NCI-H226 (cell line): ENCODE data around the gene NXPE3.
A peak's percentile ranks its signal among the peaks of the same experiment; 100 is the strongest.
"Not testable (repeated sequence)": the region's sequence is repeated elsewhere in the genome, so short reads cannot be mapped to it uniquely, and the experiment has no call there.

Experiments
- DNase-seq: peaks from one replicate; pipeline ENCODE4 v3.0.0-alpha.2; 2015

The NXPE3 gene

DNA sequence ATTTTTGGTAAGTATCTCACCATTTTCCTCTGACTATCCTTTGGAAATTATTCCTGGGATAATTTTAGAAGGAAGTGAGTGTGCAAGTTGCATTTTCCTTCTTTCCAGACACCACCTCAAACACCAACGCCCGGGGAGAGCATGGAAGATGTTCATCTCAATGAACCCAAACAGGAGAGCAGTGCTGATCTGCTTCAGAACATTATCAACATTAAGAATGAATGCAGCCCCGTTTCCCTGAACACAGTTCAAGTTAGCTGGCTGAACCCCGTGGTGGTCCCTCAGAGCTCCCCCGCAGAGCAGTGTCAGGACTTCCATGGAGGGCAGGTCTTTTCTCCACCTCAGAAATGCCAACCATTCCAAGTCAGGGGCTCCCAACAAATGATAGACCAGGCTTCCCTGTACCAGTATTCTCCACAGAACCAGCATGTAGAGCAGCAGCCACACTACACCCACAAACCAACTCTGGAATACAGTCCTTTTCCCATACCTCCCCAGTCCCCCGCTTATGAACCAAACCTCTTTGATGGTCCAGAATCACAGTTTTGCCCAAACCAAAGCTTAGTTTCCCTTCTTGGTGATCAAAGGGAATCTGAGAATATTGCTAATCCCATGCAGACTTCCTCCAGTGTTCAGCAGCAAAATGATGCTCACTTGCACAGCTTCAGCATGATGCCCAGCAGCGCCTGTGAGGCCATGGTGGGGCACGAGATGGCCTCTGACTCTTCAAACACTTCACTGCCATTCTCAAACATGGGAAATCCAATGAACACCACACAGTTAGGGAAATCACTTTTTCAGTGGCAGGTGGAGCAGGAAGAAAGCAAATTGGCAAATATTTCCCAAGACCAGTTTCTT is 74.2 kb downstream of the NXPE3 start:
- no peak for DNase-seq

DNA sequence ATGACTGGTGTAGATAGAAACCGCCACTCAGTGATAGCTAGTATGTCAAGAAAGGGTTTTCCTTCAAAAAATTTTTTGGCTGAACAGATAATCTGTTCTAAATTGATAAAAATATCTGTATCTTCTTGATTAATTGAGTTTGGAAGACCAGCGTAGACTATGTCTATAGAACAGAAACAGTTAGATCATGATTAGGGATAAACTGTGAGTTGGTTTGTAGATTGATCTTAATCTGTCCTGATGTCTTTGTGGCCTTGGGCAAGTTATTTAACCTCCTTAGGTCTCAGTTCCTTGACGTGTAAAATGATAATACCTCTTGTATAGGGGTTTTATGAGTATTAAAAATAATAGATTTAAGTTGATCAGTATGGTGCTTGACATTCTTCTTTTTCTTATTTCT is 75.0 kb downstream of the NXPE3 start:
- DNase-seq: no peak

DNA sequence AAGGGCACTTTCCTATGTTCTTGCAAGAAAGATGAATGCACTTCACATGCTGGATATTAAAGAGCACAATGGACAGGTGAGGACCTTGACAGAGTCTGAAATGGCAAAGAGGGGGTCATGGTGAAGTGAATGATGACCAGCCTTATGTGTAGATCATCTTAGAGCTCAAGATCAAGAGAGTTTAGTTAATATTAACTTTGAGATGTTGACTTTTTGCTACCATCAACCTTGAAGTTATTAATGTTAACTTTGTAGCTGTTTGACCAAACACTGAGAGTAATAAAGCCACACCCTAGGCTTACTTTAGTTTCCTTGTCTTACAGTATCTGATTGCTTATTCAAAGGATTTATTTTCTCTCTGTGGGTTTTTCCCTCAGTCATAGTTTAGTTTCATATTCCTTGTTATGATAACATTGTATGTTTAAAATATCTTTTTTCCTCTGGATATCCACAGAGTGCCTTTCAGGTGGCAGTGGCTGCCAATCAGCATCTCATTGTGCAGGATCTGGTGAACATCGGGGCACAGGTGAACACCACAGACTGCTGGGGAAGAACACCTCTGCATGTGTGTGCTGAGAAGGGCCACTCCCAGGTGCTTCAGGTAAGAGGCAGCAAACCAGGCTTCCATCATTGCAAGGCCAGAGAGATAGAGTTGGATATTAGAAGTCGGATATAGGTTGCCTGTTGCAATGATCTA is 75.7 kb downstream of the NXPE3 start:
- DNase-seq: no peak

DNA sequence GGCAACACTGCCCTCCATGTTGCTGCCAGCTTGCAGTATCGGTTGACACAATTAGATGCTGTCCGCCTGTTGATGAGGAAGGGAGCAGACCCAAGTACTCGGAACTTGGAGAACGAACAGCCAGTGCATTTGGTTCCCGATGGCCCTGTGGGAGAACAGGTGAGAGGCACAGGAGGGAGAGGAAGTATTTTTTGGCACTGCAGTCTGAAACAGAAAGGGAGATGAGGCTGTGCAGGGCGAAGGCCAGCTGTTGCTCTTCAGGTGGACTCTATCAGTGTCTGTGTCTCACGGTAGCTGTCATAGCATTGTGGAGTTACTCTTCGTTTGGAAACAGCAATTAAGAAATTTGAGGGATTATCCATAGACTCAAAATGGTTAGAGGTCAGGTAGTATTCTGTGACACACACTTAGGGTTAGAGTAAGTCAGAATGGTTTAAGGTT is 78.3 kb downstream of the NXPE3 start:
- no peak for DNase-seq

DNA sequence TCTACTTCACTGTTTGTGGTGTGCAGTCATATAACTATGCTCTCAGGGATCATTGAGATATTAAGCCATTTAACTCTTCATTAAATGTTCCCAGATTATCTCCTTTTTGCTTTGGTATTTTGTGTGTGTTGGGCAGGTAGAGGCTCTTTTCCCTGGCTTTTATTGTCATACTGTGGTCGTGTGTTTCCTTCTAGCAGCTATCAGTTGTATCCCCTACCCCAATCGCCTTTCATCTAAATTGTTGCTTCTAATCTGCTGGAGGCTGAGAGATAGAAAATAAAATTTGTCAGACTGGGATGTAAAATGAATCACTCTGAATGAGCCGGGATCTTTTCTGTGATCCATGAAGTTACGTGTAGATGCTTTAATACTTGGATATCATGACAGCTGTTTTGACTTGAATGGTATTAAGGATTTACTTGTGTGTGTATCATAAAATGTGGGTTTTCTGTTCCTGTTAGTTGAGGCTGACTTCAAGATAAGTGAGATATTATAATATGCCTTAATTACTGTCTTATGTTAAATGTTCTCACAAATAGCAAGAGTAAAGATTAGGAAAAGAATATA is 79.5 kb downstream of the NXPE3 start:
- no peak for DNase-seq

DNA sequence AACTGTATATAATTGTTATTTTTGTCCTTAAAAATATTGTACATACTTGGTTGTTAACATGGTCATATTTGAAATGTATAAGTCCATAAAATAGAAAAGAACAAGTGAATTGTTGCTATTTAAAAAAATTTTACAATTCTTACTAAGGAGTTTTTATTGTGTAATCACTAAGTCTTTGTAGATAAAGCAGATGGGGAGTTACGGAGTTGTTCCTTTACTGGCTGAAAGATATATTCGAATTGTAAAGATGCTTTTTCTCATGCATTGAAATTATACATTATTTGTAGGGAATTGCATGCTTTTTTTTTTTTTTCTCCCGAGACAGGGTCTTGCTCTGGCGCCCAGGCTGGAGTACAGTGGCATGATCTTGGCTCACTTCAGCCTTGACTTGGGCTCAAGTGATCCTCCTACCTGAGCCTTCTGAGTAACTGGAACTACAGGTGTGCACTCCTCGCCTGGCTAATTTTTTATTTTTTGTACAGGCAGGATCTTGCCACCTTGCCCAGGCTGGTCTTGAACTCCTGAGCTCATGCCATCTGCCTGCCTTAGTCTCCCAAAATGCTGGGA is 81.0 kb downstream of the NXPE3 start:
- DNase-seq: no peak

DNA sequence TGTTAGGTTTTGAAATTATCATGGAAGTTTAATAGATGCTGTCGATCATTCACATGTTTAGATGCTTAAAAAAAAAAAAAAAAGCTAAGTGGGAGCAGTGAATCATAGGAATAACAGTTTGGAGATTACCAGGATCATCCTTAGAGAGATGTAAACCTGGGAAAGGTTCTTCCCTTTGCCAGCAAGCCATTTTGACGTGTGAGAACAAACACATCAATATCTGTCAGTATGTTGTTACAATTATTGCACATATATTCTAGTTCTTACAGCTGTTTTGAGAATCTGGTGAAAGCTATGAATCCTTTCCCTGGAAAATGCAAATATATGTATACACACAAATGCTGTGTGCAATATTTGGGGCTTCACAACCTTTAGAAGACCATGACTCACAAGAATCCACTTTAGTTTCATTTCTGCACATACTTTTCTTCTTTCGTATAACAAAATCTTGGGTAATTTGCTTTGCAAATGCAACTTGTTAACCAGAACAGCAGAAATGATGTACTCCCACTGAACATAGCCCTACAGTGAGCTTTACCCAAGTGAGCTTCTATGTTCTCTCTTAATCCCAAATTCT is 82.3 kb downstream of the NXPE3 start:
- DNase-seq: no peak

DNA sequence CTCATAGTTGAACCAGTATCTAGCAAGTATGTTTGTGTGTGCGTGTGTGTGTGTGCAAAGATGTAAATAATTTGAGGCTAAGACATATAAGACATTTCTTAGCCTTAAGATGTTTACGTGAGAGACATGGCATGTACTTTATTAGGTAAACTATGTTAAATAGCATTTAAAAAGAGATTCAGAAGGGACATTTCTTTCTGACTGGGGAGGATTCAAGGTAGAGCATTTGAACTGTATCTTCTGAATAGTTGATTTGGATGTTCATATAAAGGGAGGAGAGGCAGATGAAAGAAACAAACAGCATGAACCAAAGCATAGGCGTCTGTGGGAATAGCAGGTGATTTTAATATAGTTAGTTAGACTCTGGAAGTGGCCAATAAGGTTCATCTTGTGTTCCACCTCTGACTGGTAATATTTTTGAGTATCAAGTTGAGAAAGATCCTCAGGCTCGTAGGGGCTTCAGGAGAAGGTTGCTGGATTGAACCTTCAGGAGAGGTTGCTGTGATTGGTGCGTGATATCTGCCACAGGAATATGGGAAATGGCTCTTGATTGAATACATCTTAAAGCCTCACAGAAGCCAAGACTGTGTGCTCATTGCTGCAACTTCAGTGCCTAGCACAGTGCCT is 82.9 kb downstream of the NXPE3 start:
- no peak for DNase-seq

DNA sequence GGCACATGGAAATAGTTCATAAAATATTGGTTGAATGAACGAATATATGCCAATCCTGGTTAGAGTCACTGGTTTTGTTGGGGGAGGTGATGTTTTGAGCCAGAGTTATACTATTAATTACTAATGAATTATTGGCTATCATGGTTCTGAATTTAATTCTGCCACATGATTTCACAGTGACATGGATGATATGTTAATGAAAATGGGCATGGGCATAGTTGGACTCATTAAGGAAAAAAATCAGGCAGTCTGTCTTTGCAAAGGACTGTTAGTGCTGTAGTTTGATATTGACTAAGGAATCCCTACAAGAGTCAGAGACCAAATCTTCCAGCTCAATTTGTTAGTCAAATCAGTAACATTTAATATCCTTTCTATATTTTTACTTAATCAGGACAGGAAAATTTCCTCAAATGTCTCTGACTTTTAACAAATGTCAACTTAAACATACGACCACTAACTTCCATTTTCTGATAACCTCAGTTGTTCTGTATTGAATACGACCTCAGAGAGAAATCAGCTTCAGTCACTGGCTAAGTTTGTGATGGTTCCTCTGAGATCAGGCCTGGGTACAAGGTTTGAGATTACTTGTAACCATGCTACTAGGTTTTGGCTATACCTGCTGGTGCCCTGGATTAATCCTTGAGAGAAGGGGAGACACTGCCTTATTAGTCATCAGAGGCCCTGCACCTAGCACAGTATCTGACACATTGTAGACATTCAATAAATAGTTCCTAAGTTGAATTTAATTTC is 83.6 kb downstream of the NXPE3 start:
- no peak for DNase-seq

DNA sequence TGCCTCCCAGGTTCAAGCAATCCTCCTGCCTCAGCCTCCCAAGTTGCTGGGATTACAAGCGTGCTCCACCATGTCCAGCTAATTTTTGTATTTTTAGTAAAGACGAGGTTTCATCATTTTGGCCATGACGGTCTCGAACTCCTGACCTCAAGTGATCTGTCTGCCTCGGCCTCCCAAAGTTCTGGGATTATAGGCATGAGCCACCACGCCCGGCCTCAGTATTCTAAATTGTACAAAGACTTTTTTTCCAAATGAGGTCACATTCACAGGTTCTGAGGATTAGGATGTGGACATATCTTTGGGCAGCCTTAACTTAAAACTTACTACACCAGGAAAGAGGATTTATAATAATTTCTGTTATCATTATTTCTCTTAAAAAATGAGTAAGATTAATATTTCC is 85.9 kb downstream of the NXPE3 start:
- not testable (repeated sequence) for DNase-seq

DNA sequence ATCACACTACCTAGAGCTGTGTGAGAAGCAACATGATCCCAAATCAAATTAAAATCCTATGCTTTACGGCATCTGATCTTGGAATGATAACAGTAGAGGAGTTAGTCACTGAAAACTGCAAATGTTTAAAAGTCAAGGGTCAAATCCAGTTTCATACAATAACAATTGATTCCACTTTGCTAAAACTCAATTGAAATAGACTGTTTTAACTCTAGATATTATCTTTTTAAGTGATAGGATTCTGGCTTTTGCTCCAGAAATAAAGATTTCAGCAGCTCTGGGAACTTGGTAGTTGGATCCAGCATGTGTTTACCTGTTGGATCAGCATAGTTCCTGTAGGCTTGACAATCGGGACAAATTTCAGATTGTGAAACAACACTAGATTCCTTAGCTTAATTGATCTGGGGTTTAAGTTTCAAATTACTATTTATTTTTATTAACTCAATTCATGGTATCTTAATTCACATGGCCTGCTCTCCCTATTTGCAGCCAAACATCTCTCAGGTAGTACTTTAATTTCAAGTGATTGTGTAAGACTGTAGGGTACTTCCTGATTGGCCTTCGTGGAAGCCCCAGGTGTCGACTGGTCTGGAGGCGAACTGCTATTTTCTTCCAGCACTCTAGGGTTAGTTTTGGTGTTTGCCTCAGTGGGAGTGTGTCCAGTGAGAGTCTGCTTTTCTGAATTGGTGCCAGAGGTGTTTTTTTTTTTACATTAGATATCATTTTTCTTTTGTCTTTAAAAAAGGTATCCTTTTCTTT is 86.9 kb downstream of the NXPE3 start:
- DNase-seq: no peak

DNA sequence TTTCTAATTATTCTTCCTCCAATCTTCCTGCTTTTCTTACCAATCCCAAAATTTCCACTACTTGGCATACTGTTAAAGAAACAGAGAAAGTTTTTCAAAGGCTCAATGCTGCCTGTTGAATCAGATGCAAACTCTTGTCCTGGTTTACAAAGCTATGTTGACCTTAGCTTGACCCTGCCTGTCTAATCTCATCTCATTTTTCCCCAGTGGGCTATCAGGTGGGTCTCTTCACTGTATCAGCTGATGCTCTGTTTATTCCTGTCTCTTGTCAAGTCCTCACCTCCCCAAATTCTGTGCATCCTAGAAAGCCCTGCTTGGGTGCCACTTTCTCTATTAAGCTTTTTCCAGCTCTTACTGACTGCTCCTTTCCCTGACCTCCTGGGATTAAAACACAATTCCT is 88.5 kb downstream of the NXPE3 start:
- DNase-seq: no peak

DNA sequence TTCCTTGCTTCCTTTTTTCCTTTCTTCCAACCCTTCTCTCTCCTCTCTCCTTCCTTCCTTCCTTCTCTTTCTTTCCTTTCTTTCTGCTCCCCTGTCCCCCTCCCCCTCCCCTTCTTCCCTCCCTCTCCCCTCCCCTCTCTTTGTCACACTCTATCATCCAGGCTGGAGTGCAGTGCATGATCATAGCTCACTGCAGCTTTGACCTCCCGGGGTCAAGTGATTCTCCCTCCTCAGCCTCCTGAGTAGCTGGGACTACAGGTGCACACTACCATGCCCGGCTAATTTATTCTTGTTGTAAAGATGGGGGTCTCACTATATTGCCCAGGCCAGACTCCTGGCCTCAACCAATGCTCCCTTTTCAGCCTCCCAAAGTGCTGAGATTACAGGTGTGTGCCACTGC is 89.0 kb downstream of the NXPE3 start:
- no peak for DNase-seq

DNA sequence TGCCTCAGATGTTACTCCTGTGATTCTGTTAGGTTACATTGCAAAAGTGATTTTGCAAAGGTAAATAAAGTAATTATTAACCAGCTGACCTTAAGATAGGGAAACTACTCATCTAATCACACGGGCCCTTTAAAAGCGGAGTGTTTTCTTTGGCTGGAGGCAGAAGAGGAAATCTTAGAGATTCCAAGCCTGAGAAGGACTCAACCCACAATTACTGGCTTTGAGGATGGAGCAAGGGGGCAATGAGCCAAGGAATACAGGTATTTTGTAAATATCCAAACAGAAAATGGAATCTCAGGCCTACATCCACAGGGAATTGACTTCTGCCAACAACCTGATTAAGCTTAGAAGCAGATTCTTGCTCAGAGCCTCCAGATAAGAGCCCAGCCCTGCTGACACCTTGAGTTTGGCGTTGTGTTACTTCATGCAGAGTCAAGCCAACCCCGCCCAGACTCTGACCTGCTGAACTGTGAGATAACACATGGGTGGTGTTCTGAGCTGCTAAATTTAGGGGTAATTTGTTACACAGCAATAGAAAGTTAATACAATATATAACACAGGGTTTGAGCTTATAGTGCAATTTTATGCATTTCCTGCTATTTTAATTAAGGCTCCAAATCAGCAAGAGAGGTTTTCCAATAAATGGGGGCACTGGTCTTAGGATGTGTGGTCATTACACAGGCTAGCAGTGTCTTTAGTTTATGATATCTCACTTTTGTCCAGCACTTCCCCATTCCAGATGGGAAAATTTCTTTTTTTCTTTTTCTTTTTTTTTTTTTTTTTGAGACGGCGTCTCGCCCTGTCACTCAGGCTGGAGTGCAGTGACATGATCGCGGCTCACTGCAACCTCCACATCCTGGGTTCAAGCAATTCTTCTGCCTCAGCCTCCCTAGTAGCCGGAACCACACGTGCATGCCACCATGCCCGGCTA is 89.8 kb downstream of the NXPE3 start:
- peak; percentile 91 for DNase-seq

DNA sequence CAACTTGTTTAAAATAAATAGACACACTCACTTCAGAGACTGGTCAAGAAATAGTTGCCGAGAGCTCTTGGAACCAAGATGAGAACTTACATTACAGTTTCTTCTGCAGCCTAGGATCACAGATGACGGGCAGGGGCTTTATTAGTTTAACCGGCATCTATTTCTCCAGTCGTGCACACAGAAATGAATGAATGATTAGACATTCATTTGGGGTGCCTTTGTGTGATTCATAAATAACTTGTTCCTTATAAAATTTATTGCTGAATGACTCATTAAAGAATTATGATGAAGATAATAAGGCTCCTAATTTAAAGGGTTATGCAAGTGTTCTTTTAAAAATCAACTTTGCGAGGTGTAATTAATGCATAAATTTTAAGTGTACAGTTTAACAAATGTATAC is 91.1 kb downstream of the NXPE3 start:
- DNase-seq: no peak

DNA sequence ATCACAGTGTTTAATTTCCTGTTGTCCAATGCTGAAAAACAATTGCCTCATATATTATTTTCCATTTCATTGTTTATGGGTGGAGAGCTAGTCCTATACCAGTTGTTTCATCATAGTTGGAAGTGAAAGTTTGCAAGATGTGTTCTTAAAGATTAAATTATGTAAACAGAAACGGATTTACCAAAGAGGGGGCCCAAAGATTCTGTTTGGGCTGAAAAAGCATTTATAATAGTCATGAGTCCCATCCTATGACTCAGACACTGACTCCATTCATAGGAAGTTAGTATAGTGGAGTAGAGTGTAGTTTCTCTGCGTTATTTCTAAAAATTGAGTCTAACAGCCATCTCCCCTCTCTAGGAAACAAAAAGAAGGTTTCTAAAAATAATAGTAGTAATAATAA is 94.6 kb downstream of the NXPE3 start:
- DNase-seq: no peak

DNA sequence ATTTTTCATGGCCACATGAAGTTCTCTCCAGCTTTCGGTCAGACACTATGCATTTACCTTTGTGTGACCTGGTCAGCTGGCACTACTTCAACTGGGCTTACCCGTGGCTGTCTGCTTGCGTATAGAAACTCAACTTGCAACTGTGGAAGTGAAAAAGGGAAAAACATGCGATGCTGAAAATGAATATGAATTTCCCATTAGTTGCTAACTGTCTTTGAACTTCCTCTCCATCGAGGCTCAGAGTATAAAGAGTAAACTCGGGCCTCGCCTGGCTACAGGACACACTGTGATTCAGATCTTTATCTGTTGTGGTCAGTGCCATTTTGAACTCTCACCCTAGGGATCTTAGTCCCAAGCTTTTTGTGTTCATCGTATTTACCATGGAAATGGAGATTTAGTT is 97.1 kb downstream of the NXPE3 start:
- no peak for DNase-seq
